Measurements from ENCODE around the gene ANKS1B. TPM values are rescaled to one million over a fixed set of nuclear protein-coding genes. Genes with fewer than 3 reads are reported as not detected.
A peak's percentile ranks its signal among the peaks of the same experiment; 100 is the strongest.

Gene ANKS1B
- polyA plus RNA-seq, 5 donors: 9.3 to 23.7 (median 13.6) TPM

GRCh38 chr12:99128246-99128802, 856.4 kb downstream of the ANKS1B start:
- DNase-seq: no peak

- DNase-seq: no peak
Observed at GRCh38 chr12:99122959-99123358, 861.8 kb downstream of the ANKS1B start.

DNA sequence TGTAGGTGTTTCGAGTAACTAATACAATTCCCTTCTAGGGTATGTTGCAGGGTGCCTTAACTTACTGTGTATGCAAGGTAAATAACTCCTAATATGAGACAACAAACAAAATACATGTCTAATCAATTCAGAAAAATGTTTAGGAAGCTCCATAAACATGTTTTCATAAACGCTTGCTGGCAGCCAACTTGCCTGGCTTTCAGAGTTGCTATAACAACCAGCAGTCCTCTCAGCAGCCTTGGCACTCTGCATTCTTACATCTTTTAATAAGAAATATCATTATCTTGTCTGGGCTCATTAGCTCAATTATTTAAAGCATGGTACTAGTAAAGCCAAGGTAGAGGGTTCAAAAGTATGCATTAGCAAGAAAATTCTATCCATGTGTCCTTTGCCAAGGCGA, 862.2 kb downstream of the ANKS1B start:
- no peak for DNase-seq

- no peak for DNase-seq
Observed at GRCh38 chr12:99121546-99121945, 863.2 kb downstream of the ANKS1B start.

DNA sequence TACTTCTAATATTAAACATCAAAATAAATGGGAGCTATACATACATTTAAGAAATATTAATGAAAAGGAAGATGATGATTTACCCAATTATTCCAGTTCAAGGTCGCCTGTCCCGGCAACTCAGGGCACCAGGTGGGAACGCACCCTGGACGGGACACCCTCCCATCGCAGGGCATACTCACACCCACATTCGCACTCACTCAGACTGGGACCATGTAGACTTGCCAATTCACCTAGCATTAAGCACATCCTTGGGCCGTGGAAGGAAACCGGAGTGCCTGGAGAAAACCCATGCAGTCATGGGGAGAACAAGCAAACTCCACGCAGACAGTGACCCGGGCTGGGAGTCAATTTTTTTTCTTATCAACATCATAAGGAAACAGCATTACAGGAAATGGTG, 864.8 kb downstream of the ANKS1B start:
- no peak for DNase-seq

GRCh38 chr12:99119449-99119848, 865.3 kb downstream of the ANKS1B start:
- no peak for DNase-seq

GRCh38 chr12:99111600-99111999, 873.1 kb downstream of the ANKS1B start:
- DNase-seq: no peak

DNA sequence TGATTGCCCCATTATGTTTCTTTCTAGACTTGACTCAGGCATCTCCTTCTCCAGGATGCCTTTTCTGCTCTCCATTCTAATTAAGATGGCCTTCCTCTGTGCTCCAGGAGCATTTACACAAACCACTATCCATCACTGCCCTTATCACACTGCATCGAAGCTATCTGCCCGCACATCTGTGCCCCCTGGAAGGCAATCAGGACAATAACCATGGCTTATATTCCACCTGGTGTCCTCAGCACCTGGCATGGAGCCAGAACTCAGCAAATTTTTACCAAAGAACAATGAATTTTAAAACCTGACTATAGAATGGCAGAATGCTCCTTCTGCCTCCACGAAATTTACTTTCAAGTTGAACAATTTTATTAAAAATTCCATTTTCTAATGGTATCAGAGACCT, 873.9 kb downstream of the ANKS1B start:
- DNase-seq: no peak

DNA sequence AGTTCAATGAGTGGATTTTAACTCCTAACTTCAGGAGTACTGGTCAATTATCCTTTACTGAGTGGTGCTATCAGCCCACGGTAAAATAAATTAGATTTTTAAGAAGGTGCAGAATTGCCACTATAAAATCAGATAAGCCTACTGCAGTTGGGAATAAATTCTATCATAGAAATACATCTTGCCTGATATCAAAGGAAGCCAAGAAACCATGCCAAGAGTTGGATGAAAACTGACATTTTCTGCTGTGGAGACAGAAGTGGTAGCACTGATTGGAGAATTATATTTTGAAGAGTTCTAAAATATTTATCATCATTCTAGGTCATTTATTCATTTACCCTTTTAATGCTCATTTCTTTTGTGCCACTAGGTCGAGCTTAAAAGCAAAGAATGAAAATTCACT, 874.5 kb downstream of the ANKS1B start:
- no peak for DNase-seq

DNA sequence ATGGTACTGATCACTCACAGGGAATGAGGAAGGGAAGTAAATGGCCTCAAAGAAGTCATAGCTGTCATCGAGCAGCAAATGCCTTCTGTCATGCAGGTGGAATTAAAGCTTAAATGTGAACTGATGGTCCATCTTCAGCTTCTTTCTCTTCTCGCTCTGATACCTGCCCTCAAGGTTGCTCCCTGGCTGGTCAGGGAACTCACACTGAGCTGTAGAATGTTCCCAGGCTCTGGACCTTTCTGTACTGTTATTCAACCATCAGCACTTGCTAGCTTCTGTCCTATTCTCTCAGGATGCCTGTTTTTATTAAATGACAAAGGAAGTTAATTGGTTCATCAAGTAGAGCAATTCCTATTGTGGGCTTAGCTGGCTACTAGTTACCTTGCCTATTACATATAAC, 875.8 kb downstream of the ANKS1B start:
- no peak for DNase-seq

- DNase-seq: no peak
Observed at GRCh38 chr12:99099786-99100185, 885.0 kb downstream of the ANKS1B start.

DNA sequence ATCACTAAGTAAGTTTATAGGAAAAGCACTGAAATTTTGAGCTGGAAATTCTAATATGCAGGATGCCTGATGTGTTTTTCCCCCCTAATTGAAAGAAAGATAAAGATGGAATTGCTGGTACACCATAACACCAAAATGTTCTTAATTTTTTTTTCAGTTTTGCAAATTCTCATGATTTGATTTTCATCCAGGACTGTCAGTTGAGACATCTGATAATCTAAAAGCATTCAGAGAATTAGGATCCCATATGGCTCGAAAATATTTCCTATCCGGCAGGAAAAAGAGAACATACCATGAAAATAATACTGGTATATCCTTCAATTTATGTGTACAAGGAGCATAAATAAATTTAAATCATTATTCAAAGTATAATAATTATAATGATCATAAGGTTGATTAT, 887.6 kb downstream of the ANKS1B start:
- no peak for DNase-seq

DNA sequence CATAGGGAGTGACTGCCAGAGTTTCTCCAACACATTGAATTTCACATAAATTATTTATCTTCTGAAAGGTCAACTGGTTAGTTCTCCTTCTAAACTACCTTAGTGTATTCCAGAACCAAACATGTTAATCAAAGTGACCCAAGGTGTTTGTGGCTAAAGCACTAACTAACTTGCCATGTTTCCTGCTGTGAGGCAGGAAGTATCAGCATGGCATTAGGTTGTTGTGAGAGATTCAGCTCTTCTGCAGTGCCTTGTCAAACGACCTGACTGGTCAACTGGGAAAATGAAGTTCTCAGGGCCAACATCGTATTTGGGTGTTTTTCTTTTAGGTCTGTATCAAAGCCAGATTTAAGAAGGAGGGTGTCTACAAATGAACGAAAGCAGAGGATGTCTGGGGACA, 891.6 kb downstream of the ANKS1B start:
- no peak for DNase-seq

DNA sequence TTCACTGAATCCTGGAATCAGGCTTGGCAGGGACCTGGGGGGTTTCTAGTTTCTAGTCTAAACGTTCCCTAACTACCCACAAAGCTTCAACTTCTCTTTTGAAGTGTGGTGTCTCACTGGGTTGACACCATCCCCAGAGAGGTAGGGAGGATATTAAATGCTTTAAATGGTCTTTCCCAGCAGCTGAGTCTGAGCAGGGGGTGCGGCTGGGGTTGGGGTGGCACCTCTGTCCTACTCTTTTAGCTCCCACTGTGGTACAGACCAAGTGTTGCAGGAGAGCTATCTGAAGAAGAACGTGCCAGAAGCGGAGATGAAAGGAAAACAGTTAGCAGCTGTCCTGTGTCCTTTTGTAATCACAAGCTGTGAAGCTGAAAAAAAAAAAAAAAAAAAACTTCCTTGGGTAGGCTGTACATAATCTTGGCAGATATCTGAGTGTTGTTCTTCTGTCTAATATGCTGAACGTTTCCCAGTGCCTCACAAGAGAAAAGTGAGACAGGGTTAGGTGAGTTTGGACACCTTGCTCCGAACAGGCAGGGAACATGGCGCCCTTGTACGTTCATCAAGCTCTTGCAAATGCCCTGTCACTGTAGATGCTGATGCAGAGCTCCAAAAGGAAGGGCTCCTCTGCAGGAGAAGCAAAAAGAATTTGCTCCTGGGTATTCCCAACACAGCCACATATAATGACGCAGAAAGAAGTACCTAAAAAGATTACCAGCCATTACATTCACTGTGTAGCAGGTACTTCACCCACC, 892.5 kb downstream of the ANKS1B start:
- no peak for DNase-seq

- DNase-seq: no peak
Observed at GRCh38 chr12:99087278-99087677, 897.5 kb downstream of the ANKS1B start.

DNA sequence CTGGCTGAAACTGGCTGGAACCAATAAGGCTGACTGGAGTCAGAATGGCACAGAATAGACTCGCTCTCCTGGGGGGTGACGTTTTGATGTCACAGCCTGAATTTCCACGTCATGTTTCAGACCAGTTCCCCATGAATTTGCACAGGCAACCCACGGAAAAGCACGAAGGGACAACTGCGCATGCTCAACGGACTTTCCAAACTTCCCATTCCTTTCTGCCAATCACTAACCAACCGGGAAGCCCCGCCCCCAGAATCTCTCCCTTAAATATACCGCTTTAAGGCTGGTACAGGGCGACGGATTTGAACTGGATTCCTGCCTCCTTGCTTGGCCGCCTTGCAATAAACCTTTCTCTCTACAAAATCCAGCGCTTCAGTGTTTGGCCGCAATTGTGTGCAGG, 904.9 kb downstream of the ANKS1B start:
- no peak for DNase-seq

- DNase-seq: no peak
Observed at GRCh38 chr12:99068993-99069747, 915.6 kb downstream of the ANKS1B start.

DNA sequence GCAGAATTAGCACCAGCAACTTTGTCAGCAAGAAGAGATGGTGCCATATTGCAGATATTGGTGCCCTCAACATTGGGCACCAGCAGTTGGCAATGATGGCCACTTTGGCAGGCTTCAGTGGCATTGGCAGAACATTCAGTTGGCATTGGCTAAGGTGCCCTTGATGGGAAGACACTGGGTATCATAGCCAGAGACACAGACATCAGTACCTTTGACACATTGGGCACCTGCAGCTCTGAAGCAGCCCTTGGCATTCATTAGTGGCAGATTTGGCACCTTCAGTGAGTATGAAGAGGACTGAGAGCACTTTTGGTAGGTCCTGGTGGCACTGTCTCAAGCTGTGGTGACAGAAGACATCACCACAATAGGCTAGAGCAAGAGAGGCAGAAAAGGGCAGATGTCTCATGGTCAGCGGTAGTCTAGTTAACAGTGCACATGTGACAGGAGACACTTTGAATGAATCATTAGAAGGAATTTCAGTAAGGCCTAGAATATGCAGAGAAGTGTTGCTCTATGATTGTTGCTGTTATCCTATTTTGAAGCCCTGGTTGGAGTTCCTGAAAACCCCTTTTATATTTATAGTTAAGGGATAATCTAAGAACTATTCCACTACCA, 917.5 kb downstream of the ANKS1B start:
- no peak for DNase-seq

DNA sequence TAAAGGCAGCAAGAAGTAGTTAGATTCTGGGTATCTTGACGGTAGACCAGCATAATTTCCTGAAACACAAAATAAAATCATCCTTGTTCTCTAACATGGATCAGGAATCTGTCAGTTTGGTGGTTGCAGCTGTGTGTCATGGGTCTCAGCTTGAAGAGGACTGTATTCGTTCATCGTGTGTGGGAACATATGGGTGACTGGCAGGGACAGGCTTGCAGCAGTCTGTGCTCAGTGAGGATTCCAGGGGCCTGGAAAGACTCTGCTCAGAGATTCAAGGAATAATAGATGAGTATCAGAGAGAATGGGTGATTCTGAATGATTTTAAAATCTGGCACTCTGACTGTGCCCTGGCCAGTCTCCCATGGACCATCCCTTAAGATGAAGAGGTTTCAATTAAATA, 918.0 kb downstream of the ANKS1B start:
- DNase-seq: no peak

DNA sequence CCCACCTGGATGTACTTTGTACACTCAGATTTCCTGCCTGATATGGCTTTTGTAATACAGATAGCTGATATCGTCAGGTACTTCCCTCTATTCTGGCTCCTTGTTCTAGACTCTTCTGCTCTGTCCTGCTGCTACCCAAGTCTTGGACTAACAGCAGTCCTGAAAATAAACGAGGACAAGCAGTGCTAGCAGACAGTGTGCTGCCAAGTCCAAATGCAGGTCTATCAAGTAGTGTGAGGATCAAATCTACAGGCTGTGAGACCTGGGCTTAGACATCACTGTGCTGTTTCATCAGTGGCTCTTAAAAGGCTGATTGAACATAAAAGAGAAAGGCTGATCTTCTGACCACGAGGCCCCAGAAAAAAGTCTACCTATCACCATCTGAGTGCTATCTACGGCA, 921.6 kb downstream of the ANKS1B start:
- no peak for DNase-seq

- peak; percentile 73 to 82 for DNase-seq
Observed at GRCh38 chr12:99059824-99060511, 924.8 kb downstream of the ANKS1B start.

- DNase-seq: no peak
Observed at GRCh38 chr12:99057670-99058069, 927.1 kb downstream of the ANKS1B start.
